Osteoblast (primary cell): ENCODE results near the gene SLC12A8. TPM values are rescaled to one million over a fixed set of nuclear protein-coding genes. Genes with fewer than 3 reads are reported as not detected.
A peak's percentile ranks its signal among the peaks of the same experiment; 100 is the strongest.

Experiments
- DNase-seq: peaks from one replicate; pipeline ENCODE4 v3.0.0; 2011; ENCODE audit warnings: low spot score, mixed read lengths; ENCODE audit not compliant: insufficient read length; ENCODE audit errors: missing footprints
- H2AFZ ChIP-seq: 2 replicates; pipeline ENCODE4 v1.6.0; 2011; ENCODE audit warnings: mild to moderate bottlenecking, low read length
- H3K27ac ChIP-seq: 2 replicates; pipeline ENCODE4 v1.5.1; 2011; ENCODE audit warnings: mild to moderate bottlenecking, low read depth, low read length, moderate library complexity
- H3K27me3 ChIP-seq: 2 replicates; pipeline ENCODE4 v1.6.0; 2012; ENCODE audit warnings: mild to moderate bottlenecking, control low read depth, inconsistent platforms, low read length, moderate library complexity; ENCODE audit not compliant: insufficient read depth
- H3K36me3 ChIP-seq: 2 replicates; pipeline ENCODE4 v1.5.1; 2011; ENCODE audit warnings: mild to moderate bottlenecking, low read length, control low read depth, moderate library complexity; ENCODE audit not compliant: insufficient read depth
- H3K4me1 ChIP-seq: 2 replicates; pipeline ENCODE4 v1.5.1; 2011; ENCODE audit warnings: mild to moderate bottlenecking, low read length, control low read depth, moderate library complexity; ENCODE audit not compliant: insufficient read depth
- H3K4me2 ChIP-seq: 2 replicates; pipeline ENCODE4 v1.6.0; 2011; ENCODE audit warnings: mild to moderate bottlenecking, low read length; ENCODE audit not compliant: insufficient read depth
- H3K4me3 ChIP-seq: fragments of 200-600 bp; sonication (generic); 3 replicates; pipeline ENCODE4 v1.5.1; 2012; ENCODE audit warnings: mild to moderate bottlenecking, low read length, inconsistent platforms; ENCODE audit not compliant: insufficient read depth
- H3K79me2 ChIP-seq: 2 replicates; pipeline ENCODE4 v1.6.0; 2012; ENCODE audit warnings: mild to moderate bottlenecking, low read length, control low read depth, inconsistent platforms; ENCODE audit not compliant: insufficient read depth
- H3K9me3 ChIP-seq: 2 replicates; pipeline ENCODE4 v1.5.1; 2011; ENCODE audit warnings: low read depth, low read length, control low read depth
- H4K20me1 ChIP-seq: 2 replicates; pipeline ENCODE4 v1.6.0; 2012; ENCODE audit warnings: mild to moderate bottlenecking, low read length, control low read depth; ENCODE audit not compliant: insufficient read depth
- CTCF ChIP-seq: IDR thresholded peaks from 2 replicates; pipeline ENCODE4 v1.5.1; 2011; ENCODE audit warnings: mild to moderate bottlenecking, low read depth, low read length, moderate library complexity; ENCODE audit errors: extremely low read depth
- total RNA-seq: library from RNA; depleted of rRNA; stranded (reverse); fragments of >200 nt; gene quantifications from 2 replicates; pipeline ENCODE4 v1.2.3, GENCODE V29; 2012

SLC12A8 gene
- total RNA-seq, 1 donor = 36.2 TPM

- H3K27ac ChIP-seq = no peak overlapping the region
- H2AFZ ChIP-seq = no peak overlapping the region
- H3K4me3 ChIP-seq = no peak overlapping the region
- peaks cover 20% of the 10 kb centered on the region for H3K4me1 ChIP-seq
- no peak overlapping the region for H3K4me2 ChIP-seq
- H3K79me2 ChIP-seq = no peaks in the 10 kb centered on the region
- no peak for DNase-seq
- no peak for TF ChIP-seq CTCF
- peaks cover 9% of the 10 kb centered on the region for H3K36me3 ChIP-seq
- peaks cover 6% of the 10 kb centered on the region for H4K20me1 ChIP-seq
- H3K9me3 ChIP-seq = no peaks in the 10 kb centered on the region
- H3K27me3 ChIP-seq = no peaks in the 10 kb centered on the region
These were observed 23.9 kb upstream of the SLC12A8 start for GRCh38 chr3:125236331-125236903.

- H3K9me3 ChIP-seq = no peaks in the 10 kb centered on the region
- no peak for TF ChIP-seq CTCF
- no peak for DNase-seq
- H3K36me3 ChIP-seq = peaks cover 9% of the 10 kb centered on the region
- no peak overlapping the region for H2AFZ ChIP-seq
- H3K79me2 ChIP-seq = peaks cover 4% of the 10 kb centered on the region
- H3K27ac ChIP-seq = no peak overlapping the region
- peaks cover 6% of the 10 kb centered on the region for H4K20me1 ChIP-seq
- peaks cover 14% of the 10 kb centered on the region for H3K4me1 ChIP-seq
- H3K4me2 ChIP-seq = no peak overlapping the region
- H3K27me3 ChIP-seq = no peaks in the 10 kb centered on the region
- no peak overlapping the region for H3K4me3 ChIP-seq
These were observed 22.3 kb upstream of the SLC12A8 start for GRCh38 chr3:125234831-125235230.

GRCh38 chr3:125232401-125232800, 19.9 kb upstream of the SLC12A8 start:
- Histone ChIP-seq H3K27me3 (no peaks in the 10 kb centered on the region), H3K79me2 (peaks cover 4% of the 10 kb centered on the region), H3K36me3 (peaks cover 9% of the 10 kb centered on the region), H3K9me3 (no peaks in the 10 kb centered on the region), H2AFZ (no peak overlapping the region), H3K4me1 (peaks cover 14% of the 10 kb centered on the region), H3K4me2 (no peak overlapping the region), H3K27ac (peak overlapping the region; percentile 75), H4K20me1 (peaks cover 6% of the 10 kb centered on the region), H3K4me3 (no peak overlapping the region)
- no peak for TF ChIP-seq CTCF
- DNase-seq = no peak

- Histone ChIP-seq H3K27me3 (no peaks in the 10 kb centered on the region), H3K27ac (peak overlapping the region; percentile 75), H2AFZ (no peak overlapping the region), H3K79me2 (peaks cover 4% of the 10 kb centered on the region), H3K4me2 (no peak overlapping the region), H3K36me3 (peaks cover 9% of the 10 kb centered on the region), H3K4me1 (peaks cover 14% of the 10 kb centered on the region), H3K4me3 (no peak overlapping the region), H4K20me1 (peaks cover 6% of the 10 kb centered on the region), H3K9me3 (no peaks in the 10 kb centered on the region)
- TF ChIP-seq CTCF = no peak
- peak; percentile 11 for DNase-seq
These were observed 19.3 kb upstream of the SLC12A8 start for GRCh38 chr3:125231895-125232294.
